Measurements from ENCODE around the gene HEXIM2.
"Not testable (repeated sequence)": the region's sequence is repeated elsewhere in the genome, so short reads cannot be mapped to it uniquely, and the experiment has no call there.

The HEXIM2 gene

DNA sequence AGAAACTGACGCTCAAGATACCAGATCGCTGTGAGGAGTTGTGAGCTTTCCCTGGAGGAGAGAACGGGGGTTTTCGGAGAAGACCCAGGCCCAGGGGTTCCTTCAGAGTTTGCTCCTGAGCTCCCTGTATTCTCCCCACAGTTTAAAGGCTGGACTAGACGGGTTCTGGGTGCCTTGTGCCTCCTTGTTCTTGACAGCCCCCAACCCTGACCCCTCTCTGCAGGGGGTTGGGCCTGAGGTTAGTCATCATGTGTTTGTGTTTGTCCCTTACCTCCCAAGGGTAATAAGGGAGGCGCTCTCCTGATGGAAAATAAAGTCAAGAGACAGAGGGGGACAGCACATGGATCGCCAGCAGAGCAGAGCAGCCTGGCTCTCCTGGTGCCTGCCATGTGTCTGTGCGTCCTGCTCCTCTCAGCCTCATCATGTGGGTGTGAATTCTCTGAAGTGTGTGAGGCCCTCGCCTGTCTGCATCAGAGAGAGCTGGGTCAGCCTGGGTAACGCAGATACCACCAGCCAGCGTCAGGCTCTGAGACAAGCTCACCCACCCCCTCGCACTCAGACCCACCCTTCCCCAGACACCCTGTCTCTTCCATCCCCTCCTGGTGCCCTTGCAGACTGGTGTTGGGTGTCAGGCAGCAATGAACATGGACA is 8.7 kb downstream of the HEXIM2 start:
- no peak for DNase-seq (ENCODE audit: low spot score)

DNA sequence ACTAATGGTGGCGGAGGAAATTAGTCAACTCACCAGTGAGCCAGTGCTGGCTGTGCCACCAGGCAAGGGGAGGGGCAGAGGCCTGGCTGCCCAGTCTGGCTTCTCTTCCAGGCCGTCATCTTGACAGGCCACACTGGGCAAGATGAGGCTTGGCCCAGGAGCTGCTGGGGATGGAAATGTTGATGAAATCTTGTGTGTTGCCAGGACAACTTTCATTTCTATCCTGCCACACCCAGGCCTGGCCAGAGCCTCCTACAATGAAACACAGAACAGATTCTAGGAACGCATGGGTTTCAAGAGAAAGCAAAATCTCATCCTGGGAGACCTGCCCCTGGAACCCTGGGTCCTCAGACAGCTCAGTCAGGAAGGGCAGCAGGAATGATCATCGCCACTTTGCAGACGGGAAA is 9.3 kb downstream of the HEXIM2 start:
- no peak for DNase-seq (ENCODE audit: low spot score)

DNA sequence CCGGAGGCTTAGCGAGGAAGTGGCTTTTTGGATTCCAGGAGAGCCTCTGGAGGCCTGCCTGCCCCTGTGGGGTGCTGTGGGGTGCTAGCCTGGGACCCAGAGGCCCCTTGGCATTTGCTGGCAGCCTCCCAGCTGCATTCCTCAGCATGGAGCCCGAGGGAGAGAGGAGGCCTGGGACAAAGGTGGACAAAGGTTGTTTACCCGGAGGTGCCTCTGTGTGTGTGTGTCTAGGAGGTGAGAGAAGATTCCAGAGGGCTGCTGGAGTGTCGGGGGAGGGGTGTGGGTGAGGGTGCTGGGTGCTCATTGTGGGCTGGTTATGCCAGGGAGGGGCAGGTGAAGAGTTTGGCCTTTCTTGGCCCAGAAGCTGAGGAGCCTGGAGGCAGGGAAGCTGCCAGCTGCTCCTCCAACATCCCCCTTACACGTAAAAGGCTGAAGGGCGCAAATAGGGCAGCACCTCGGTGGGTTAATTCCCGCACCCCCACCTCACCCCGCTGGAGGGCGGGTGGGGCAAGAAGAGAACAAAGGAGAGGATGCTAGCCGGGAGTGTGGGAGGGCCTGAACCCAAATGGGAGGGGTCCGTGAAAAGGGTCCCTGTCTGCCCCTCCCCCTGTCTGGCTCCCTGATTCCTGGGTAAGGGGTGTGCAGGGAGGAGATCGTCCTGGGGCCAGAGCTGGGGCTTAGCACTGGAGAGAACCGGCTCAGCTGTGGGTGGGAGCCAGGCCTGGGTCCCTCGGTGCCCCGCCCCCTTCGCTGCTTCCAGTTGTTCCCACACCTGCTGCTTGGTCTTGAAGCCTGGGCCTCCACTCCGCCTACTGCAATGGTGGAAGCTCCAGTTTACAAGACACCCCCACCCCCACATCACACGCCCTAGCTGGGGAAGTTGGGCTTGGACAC is 9.9 kb downstream of the HEXIM2 start:
- DNase-seq (ENCODE audit: low spot score) = peak; percentile 85

DNA sequence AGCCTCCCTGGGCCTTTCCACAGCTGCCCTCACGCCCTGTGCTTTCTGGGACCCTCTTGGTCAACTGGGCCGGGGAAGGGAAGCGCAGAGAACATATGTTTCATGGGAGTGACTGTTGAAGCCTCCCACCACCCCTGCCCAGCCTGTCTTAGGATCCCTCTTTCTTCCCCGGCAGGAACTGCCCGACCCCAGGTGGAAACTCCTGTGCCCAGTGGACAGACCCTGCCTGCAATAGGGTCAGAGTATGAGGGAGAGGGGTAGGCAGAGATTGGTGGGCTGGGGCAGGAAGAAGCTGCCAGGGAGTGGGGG is 10.5 kb downstream of the HEXIM2 start:
- no peak for DNase-seq (ENCODE audit: low spot score)

DNA sequence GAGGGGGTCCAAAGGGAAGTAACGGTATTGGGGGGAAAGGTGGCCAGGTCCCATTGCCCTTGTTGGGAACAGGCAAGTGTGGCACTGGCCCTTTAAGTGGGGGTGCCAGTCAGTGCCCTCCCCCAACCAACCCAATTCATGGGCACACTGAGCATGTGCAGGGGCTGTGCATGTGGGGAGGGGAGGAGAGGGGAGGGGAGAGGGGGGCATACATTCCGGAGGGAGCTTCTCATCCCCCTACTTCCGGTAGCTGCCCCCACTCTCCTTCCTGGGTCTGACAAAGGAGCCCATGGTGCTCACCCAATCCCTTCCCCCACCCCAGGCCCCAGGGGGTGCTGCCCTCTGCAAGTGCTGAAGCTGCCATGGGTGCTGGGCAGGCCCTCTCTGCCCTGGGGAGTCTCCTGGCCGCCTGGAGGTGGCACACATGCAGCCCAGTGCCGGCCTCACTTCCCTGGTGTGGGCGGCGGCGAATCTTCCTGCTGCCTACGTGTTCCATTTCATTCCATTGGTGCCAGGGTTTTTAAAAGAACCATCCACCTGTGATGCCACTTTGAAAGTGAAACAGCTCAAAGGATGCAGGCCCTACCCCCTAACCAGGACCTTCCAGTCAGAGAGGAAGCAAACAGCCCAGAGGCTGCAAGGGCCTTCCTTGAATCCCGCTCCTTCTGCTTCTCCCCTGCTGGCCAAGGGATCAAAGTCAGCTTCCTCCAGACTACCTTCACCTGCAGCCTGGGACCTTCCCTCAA is 11.0 kb downstream of the HEXIM2 start:
- peak; percentile 80 for DNase-seq (ENCODE audit: low spot score)

DNA sequence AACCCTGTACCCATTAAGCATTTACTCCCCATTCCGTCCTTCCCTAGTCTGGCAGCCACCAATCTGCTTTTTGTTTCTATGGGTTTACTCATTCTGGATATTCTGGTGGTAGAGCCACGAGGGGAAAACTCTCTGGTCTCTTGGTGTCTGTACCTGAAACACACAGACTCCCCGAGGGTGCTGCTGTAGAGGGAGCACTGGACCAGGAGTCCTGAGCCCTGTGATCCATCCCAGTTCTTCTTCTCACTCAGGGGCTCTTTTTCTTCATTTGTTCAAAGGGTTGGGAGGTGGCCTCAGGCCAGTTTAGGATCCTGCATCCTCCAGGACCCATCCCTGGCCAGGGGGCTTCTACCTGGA is 14.1 kb downstream of the HEXIM2 start:
- DNase-seq (ENCODE audit: low spot score) = no peak

DNA sequence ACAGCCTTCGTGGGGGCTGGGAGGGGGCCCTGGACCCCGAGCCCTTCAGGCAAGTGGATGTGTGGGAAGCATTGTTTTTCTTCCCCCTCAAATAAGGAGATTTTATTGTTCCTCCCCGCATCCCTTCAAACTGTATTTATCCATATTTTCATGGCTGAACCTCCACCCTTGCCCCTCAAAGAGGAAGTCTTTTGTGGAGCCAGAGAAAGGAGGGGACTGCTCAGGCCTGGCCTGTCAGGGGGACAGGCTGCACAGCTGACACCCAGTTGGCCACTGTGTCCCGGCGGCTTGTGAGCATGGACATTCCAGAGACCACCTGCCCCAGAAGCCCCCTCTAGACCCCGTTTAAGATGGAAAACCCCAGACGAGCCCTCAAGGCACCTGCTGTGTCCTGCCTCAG is 15.9 kb downstream of the HEXIM2 start:
- DNase-seq (ENCODE audit: low spot score) = no peak

DNA sequence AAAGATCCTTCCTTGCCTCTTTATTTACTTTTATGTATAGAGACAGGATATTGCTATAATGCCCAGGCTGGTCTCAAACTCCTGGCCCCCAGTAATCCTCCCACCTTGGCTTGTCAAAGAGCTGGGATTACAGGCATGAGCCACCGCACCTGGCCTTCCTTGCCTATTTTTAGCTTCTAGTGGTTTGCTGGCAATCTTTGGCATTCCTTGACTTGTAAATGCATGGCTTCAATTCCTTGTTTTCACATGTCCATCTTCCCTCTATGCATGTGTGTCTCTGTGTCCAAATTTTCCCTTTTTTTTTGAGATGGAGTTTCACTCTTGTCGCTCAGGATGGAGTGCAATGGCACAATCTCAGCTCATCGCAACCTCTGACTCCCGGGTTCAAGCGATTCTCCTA is 22.5 kb downstream of the HEXIM2 start:
- no peak for DNase-seq (ENCODE audit: low spot score)

DNA sequence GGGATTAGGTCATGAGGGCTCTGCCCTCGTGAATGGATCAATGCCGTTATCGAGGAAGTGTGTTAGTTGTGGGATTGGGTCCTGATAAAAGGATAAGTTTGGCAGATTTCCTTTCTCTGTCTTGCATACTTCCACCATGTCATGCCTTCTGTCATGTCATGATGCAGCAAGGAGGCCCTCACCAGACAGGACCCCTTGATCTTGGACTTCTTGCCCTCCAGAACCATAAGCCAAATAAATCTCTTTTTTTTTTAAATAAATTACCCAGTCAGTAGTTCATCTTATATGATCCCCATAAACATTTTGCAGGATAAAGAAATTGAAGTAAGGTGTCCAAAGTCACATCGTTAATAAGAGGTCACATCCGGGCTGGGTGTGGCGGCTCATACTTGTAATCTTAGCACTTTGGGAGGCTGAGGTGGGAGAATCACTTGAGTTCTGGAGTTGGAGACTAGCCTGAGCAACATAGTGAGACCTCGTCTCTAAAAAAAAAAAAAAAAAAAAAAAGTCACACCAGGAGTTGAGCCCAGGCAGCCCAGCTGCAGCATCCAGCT is 25.2 kb downstream of the HEXIM2 start:
- no peak for DNase-seq (ENCODE audit: low spot score)

DNA sequence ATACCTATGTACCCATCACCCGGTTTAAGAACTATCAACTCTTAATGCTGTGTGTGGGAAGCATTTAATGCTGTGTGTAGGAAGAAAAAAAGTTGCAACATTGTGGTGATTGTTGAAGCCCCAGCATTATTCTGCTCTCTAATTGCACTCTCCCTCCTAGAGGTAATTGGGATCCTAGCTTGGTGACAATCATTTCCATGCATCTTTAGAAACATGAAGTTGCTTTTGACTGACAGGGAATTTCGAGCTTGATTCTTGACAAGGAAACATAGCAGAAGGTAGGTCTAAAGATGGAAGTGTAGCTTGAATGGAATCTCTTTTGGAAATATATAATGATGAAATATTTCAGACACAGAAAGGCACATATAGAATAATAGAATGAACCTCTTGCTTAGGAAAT is 27.3 kb downstream of the HEXIM2 start:
- DNase-seq (ENCODE audit: low spot score) = no peak

DNA sequence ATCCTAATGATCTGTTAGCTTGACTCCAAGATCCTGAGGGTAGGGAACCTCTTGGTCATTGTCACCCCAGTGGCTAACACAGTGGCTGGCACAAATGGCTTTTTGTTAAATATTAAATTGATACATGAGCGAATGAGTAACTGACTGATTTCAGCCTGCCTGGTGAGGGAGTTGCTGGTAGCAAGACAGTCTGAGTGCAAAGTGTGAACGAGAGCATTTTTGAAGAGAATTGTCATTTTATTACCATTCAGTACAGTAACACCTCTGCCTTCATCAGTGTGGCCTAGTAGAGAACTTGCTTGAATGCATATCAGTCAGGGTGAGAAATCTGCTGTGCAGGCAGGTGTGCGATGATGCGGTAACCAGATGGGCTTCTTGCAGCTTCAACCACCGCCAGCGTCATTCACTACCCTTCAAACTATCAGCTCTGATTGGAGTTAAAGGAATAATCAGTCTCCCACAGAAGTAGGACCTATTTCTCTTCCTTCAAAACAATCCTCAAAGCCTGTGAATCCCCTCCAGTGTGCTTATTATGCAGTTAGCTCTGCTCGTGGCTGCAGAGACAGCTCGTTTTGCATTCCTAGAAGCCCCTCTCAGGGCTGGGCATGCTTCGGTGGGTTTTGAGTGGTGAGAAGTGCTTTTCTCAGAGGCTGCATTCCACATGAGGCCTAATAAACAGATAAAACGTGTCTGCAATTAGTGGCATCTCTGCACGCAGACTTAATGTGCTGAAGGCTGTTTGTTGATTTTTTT is 29.0 kb downstream of the HEXIM2 start:
- DNase-seq (ENCODE audit: low spot score) = no peak

DNA sequence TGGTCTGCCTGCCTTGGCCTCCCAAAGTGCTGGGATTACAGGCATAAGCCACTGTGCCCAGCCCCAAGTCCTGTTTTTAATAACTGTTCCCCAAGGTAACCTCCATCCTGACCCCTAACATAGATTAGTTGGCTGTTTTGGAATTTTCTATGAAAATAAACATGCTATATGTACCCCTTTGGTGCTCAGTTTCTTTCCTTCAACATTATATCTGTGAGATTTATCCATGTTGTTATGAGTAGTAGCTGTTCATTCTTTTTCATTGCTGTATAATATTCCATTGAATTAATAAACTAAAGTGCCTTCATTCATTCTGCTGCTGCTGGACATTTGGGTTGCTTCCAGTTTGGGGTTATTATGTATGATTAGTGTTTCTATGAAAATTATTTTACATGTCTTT is 33.7 kb downstream of the HEXIM2 start:
- DNase-seq (ENCODE audit: low spot score) = no peak

DNA sequence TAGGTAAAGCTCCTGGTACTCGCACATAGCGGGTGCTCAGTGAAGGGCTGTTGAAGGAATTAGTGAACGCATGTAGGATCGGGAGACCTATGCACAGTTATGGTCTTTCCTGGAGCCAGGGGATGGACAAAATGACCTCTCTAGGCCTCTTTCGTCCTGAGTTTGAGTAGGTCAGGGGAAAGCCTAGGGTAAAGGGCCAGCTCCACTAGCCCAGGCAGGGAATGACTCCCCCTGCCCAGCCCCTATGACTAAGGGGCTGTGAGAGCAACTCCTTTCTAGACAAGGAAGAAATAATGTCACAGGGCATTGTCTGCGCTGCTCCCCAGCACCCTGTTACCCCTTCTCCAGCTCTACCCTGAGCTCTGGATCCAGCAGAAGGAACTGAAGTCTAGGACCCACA is 35.4 kb downstream of the HEXIM2 start:
- no peak for DNase-seq (ENCODE audit: low spot score)

DNA sequence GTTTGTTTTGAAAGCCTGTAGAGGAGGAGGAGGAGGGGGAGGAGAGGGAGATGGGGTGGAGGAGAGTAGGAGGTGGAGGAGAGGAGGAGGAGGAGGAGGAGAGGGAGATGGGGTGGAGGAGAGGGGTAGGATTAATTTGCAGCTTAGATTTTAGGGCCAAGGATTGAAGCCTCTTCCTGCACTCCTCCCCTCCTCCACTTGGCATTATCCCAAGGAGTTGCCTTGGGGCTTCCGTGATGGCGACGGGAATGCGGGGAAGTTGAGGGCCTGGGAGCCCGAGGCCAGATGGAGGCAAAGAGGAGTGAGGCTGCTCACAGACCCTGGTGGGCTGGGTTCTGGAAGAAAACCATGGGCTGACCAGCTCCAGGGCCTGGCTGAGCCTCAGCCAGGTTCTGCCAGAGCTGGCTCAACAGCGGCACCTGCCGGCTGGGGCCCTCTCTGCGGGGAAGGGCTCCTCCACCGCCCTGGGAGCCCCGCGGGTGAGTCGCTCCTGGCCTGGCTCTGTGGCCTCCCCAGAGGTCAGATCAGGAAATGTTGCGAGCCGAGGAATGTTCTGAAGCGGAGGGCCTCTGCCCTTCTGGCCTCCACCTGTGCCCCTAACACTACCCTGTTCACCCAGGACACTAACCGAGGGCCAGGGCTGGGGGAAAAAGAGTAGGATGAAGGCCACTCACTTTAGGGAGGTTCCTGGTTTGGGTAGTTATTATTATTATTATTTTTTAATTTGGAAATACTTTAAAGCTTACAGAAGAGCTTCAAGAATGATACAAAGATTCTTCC is 36.1 kb downstream of the HEXIM2 start:
- DNase-seq (ENCODE audit: low spot score) = peak; percentile 100

DNA sequence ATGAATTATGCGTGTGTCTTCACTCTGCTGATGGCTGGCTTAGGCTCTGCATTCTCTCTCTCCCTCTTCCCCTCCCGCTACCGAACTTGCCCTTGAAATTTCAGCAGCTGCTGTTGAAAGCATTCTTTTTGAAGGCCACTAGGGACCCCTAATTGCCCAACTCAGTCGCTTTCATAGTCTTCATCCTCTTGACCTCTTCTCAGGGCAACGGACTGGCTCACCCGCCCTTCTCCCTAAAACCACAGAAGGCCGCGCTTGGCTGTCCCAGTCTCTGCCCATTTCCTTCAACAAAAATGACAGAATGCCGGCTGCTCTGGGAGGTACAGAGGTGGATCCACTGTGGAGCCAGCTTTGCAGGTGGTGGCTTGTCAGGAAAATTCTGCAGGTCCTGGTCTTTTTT is 39.0 kb downstream of the HEXIM2 start:
- no peak for DNase-seq (ENCODE audit: low spot score)

DNA sequence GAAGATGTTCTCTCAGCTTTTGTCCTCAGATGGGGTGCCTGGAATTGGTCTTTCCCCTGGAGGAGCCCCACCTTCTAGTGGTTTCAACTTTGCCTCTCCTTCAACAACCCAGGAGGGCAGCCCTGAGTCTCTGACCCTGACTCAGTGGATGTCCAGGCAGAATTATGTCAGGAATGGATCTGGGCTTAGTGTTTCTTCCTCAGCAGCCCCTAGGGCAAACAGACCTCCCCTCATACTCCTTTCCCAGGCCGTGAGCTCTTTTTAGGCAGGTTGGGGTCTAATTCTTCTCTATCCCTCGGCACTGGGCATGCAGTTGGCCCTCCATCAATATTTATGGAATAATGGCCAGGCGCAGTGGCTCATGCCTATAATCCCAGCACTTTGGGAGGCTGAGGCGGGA is 39.8 kb downstream of the HEXIM2 start:
- DNase-seq (ENCODE audit: low spot score) = no peak

DNA sequence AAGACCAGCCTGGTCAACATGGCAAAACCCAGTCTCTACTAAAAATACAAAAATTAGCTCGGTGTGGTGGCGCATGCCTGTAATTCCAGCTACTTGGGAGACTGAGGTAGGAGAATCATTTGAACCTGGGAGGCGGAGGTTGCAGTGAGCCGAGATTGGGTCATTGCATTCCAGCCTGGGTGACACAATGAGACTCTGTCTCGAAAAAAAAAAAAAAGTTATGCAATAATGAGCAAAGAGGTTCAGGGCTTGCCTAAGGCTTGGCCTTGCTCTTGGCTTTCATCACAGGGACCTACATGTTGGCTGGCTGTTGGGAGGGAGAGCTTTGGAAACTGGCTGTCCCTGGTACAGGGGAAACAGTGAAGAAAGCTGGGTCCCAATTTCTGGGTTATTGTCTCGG is 40.2 kb downstream of the HEXIM2 start:
- not testable (repeated sequence) for DNase-seq (ENCODE audit: low spot score)

DNA sequence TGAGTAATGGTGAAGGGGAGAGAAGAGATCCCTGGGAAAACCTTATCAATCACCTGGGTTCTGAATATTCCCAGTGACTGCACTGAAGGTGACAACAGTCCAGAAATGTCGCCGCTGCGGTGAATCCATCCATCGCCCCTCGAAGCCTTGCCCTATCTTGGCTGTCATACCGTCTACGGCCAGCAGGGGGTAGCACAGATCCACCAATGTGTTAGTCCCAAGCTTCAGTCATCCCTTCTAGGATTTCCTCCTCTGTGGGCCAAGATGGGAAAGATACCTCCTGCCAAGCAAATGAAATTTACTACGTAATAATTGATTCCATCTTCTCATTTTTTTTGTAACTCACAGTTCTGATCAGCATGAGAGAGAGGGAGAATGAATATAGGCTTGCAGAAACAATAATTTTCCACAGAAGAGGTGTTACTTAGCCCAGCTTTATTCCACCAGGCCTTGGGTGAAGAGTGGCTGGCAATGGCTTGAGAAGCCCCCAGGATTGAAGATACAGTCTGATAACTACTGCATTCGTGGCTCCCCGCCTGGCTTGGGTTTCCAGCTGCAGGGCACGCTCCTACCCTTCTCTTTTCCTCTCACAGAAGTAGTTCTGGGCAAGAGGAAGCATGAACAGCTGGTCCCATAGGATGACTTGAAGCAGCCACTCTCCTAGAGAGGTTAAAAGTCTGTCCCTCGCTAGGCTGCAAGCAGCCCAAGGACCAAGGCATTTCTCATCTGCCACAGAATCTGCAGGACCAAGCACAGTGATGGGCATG is 57.4 kb downstream of the HEXIM2 start:
- DNase-seq (ENCODE audit: low spot score) = peak; percentile 94

Data from ecto neural progenitor cell (in vitro differentiated cells).